Superior temporal gyrus (tissue), 1 donor: ENCODE measurements around the gene SYK.
"Not testable (repeated sequence)": the region's sequence is repeated elsewhere in the genome, so short reads cannot be mapped to it uniquely, and the experiment has no call there.

Source experiments
- DNase-seq: peaks from one replicate; pipeline ENCODE4 v3.0.0-alpha.2; 2016; ENCODE audit errors: extremely low spot score

Gene SYK

DNA sequence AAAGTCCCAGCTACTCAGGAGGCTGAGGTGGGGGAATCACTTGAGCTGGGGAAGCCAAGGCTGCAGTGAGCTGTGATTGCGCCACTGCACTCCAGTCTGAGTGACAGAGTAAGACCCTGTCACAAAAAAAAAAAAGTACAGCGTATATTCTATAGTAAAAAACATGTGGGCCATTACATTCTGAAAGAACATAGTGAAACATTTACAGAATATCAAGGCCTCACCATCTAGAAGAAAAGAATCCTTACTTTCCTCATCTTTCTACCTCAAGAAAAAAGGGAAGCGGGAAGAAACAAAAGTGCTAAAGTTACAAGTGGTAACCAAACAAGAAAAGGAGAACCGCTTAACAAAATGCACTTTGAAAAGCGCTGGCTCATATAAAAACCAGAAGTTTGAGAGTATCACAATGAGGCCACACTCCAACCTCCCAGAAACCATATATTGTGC lies 5.7 kb upstream of the SYK start:
- no peak for DNase-seq

DNA sequence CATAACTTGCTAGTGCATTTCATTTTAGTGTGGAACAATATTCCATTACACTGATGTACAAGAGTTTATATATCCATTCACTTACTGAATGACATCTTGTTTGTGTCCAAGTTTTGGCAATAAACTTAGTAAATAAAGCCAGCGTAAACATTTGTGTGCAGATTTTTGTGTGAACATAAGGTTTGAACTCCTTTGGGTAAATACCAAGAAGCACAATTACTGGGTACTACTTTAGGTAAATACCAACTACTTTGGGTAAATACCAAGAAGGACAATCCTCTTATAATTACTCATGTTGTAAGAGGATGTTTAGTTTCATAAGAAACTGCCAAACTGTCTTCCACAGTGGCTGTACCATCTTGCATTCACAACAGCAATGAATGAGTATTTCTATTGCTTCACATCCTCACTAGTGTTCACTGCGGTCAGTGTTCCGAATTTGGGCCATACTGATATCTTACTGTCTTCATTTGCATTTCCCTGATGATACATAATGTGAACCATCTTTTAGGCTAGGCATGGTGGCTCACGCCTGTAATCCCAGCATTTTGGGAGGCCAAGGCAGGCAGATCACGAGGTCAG lies 2.3 kb upstream of the SYK start:
- DNase-seq: no peak

DNA sequence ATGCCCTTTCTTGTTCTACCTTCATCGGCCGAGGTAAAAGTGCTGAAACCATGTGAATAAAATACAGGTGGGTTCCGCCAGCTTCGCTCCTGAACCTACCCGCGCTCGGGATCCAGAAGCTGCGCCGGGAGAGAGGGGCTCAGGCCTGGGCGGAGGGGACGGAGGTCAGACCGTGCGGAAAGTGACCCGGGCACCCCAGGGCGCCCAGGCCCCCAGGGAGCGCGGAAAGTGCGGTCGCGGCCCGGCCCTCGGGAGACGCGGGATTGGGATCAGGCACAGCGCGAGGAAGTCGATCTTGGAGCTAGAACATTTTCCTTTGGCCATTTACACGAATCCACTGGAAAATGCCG lies 329 bp downstream of the SYK start:
- no peak for DNase-seq

DNA sequence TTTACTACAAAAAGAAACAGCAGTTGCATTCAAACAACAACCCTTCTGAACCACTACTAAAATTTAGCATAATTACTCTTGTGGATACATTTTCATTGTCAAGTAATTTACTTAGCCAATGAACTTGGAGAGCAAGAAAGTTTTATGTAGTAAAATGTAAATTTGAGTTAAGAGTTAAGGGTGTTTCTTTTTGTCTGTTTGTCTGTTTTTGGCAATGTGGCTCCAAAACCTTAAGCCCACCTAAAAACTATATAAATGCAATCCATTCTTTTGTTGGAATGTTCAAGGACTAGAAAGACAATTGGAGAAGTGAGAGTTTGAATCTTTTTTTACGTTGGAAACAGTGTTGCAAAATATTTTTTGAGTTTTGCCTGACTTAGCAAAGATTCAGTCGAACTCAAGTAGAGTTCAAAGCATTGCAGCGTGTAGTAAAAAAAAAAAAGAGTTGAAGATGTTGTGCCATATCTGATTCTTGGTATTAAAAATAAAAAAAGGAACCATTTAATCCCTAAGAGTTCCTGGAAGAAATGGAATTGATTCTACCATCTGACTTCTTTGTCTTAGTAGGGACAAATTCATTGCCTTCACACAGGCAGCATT lies 867 bp downstream of the SYK start:
- DNase-seq: no peak

DNA sequence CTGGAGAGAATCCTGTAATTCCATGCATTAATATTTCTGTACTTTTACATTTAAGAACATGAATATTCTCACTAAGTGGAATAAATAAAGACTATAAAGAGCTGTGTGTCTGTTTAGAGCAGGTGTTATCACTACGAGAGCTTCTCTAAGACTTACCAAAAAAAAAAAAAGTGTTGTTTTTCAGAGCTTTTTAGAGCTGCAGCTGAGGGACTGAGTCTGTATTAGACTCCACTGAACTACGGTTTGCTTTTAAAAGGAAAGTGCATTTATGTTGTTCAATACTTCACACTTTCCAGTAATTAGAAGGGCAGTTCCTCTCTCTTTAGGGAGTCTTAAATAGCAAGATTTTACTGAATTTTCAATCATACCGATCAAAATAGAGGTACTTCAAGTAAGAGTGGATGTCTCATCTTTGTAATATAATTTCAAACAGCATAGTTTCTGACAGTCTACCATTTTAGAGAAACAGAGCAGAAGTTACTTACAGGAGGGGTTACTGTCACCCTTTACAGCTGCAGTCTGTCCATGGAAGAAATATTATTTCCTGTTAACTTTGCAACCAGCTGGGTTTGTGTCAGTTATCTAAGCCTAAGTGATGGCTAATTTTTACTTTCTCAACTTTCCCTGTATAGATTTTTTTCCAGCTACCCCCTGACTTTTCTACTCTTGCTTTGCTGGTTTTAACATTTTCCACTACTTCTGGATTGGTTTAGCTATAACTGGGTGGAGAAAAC lies 2.4 kb downstream of the SYK start:
- DNase-seq: no peak

DNA sequence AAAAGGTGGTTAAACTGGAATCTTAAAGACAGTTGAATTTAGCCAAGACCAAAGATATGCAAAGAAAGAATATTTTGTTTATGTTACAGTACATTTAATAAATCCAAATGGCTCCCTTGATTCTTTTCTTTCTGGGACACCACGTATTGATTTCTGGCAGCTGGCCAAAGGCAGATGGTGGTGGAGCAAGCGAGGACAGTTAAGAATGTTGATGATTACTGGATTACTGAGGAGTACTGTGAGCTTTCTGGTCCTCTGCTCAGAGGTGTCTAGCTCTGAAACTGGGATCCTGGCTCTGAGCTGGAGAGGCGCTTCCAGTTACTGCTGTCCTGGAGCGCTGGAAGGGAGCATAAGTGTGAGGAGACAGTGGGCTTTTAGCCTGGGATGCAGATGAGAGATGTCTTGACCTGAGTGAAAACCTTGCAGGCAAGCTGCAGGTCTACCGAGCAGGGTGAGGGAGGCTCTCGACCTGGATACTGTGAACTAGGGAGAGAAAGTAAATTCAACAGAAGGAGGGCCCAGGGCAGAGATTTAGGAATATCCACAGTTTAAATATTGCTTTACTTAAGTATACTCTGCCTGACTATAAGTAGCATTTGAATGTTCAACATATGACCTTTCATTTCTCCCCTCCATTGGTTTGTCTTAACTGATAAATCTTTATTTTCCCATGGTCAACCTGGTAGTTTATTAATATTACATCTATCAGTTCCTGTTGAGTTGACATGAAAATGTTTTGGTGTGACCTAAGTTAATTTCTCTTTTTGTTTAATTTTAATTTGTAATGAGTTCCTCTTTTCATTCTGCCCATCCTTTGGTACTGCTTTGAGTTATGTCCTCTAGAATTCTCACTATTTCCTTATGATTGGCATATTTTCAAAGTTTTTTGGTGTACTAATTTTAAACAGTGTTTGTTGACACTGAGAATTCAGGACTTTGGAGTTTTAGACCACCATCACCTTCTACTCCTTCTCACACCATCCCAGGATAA lies 3.7 kb downstream of the SYK start:
- no peak for DNase-seq

DNA sequence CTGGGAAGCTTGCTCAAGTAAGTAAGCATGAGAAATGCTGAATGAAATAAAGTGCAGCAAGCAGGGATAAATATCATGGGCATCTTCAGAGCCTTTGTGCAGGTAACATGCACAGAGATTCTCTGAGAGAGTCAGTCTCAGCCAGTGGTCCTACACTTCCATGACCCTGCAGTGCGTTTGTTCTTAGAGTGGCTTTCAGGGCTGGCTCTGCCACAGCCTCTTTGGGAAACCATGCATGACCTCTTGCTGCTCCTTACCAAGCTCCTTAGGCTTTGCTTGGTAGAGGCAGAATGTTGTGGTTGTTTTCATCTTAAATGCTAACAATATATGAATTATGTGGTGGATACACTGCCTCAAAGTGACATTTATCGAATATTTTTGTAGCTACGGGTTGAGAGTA lies 5.4 kb downstream of the SYK start:
- DNase-seq: no peak

DNA sequence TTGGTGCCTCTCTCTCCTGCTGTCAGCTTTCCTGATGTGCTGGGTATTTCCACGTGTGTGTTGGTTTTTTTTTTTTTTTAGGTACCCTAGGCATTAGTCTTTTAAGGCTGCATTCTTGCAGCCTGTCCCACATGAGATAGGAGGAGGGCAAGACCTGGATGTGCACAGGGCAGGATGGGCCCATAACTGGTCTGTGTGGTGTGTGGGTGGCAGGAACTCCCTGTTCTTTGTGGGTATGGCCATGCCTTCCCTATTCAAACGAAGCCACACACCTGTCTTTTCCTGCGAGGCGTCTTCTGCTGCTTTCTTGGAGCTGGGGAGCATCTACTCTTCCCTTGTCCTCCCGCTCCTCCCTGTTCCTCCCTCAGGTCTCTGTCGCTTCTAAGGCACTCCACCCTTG lies 6.8 kb downstream of the SYK start:
- no peak for DNase-seq

DNA sequence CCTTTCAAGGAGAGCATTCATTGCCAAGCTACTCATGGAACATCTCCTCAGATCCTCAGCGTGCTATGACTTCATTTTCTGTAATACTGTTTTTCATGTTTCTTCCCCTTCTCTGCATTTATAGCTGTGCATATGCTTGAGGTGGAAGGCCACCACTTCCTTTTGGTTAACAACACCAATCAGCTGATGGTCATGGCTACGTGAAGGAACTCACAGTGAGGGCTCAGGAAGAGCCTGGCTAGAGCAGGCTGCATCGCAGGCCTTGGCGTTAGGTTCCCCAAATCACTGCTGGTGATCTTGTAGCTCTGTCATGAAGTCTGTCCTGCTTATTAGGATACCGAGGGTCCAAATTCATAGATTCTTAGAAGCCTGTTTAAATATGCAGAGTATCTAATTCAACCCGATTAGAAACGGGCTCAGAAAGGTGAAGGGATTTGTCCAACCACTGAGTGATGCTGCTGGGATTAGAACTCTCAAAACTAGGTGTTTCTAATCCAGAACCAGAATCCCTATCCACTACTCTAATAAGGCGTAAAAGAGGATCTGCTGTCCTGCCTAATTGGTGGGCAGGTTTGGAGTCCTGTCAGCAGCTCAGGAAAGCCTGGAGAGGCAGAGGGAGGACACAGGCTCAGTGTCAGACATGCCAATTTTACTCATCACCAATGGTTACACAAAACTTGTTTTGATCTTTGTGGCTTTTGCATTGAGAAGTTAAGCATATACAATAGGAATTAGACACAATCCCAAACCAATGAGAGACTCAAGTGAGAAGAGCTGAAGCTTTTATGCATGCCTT lies 7.5 kb downstream of the SYK start:
- no peak for DNase-seq

DNA sequence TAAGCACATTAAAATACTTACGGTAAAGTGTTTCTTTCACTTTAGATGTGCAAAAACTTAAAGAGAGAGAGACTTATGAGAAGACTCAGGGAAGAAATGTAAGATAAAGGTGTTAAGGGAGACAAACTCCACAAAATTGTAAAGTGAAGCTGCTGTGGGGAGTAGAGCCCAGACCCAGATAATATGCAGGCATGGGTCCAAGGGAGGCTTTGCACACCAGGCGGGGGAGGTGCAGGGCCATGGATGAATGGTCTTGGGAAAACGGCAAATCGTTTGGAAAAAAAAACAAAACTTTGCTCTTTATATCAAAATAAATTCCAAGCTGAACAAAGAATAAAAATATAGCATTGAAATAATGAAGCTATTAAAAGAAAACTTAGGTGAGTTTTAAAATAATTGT lies 9.1 kb downstream of the SYK start:
- no peak for DNase-seq

DNA sequence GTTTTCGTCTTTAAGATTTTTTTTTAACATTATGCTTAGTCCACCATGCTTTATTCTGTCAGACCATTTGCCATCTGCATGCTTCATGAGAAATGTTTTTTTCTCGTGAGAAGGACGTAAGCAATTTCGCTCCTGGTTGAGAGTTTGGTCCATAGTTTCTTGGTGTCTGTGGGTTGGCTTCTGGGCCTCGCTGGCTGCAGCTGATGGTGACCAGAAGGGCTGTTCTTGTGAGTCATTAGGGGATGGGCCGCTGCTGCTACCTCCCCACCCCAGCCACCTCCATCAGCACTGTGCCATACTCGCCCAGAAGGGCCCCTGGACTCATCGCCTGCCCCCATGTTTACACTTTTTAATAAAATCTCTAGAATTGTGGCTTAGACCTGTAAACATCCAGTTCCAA lies 11.4 kb downstream of the SYK start:
- DNase-seq: no peak

DNA sequence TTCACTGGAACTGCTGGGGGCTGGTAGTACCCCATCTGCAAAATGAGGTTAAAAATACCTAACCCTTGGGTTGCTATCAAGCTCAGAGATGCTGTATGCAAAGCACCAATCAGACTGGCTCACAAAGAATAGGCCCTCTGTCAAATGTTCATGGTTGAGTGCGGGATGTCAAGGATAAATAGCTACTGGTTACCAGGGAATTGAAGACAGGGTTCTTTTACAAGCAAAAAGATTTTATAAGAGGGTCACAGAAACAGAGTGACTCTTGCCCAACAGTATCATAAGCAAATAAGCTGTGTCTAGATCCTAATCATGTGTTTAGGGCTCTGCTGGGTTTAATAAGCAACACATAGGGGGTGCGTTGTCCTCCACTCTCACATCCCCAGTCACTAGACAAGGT lies 11.9 kb downstream of the SYK start:
- DNase-seq: no peak

DNA sequence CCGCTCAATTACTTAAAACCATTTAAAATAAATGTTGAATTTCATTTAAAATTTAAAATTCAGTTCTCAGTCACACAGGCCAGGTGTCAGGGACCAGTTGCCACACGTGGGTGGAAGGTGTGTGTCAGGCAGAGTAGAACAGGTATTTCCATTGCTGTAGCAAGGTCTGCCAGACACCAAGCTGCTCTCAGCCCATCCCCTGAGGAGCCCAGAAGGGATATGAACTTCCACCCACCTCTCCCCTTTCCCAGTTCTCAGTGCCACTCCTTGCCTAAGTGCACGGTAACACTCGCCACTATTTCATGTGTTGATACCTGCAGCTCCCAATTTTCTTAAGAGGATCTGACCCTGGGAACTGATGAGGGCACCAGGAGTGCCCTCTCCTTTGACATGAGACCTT lies 12.7 kb downstream of the SYK start:
- DNase-seq: no peak

DNA sequence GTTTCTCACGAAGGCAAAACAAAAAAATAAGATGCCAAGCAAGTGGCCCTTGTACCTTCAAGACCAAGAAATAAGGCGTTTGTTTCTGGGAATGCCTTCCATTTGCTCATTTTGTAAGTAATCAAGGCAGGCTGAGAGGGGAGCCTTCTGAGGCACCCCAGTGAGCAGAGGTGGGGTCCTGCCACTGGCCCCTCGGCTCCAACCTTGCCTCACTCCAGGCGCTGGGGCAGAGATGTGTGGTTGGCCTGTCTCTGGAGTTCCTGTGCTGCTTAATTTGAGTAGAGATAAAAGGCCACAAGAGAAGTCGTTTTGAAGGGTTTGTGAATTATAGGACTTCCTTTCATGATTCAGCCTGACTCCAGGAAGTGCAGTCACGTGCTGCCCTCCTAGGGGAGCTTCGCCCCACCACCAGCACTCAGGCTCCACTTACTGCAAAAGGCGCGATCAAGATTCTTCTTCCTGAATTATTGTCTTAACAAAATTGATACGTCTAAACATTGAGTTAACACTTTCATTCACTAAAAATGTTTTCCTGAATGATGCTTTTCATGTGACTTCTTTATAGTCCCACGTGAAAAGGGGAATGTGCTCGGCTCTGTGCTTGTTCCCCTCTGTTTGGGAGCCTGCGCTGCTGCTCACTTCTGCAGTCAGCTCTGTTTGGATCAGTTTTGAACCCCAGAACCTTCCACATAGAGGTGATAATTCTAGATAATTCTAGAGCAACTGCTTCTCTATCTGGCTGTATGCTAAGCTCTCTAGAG lies 13.7 kb downstream of the SYK start:
- DNase-seq: no peak

DNA sequence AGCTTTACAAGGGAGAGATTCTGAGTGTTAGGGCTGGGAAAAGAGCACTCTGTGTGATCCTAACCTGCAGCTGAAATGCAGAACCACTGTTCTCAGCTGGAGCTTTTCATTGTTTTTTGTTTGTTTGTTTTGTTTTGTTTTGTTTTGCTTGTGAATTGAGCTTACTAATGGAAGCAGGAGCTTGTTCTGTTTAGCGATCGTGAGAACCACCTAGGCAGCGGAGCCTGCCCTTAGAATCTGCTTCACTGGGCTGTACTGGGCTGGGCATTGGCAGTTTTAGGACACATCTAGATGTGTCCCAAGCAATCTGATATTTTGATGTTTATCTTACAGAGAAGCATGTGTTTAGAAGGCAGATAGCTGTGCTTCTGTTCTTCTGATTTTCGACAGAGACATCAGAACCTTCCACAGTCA lies 14.3 kb downstream of the SYK start:
- no peak for DNase-seq

DNA sequence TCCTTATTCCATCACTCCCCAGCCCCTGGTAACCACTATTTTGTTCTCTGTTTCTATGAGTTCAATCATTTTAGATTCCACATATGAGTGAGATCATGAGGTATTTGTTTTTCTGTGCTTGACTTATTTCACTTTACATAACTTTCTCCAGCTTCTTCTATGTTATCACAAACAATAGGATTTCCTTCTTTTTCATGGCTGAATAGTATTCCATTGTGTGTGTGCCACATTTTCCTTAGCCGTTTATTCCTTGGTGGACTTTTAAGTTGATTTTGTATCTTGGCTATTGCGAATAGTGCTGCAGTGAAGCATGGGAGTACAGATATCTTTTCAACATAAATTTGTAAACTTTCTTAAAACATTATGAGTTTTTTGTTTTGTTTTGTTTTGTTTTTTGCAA lies 15.1 kb downstream of the SYK start:
- DNase-seq: no peak

DNA sequence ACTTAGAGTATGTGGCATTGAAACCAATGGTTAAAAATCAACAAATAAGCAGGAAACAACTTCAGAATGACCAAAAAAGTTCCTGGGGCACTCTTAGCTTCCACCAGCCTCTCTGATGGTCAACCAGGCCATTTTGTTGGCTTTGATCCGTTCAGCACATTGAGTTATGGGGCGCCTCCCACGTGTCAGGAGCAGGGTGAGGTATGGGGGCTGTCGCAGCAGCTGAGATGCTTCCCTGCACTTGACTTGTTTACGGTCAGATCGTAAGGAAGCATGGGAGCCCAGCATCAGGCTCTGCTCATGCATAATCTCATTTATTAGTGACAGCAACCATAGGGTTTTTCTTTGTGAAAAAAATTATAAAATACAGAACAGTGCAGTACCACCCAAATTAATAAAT lies 16.7 kb downstream of the SYK start:
- DNase-seq: no peak

DNA sequence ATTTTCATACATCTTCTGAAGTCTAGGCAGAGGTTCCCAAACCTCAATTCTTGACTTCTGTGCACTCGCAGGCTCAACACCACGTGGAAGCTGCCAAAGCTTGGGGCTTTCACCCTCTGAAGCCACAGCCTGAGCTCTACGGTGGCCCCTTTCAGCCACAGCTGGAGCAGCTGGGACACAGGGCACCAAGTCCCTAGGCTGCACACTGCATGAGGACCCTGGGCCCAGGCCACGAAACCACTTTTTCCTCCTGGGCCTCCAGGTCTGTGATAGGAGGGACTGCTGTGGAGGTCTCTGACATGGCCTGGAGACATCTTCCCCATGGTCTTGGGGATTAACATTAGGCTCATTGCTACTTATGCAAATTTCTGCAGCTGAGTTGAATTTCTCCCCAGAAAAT lies 18.8 kb downstream of the SYK start:
- not testable (repeated sequence) for DNase-seq

DNA sequence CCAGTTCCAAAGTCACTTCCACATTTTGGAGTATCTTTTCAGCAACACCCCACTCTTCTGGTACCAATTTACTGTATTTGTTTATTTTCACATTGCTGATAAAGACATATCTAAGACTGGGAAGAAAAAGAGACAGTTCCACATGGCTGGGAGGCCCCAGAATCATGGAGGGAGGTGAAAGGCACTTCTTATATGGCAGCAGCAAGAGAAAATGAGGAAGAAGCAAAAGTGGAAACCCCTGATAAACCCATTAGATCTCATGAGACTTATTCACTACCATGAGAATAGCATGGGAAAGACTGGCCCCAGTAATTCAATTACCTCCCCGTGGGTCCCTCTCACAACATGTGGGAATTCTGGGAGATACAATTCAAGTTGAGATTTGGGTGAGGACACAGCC lies 19.6 kb downstream of the SYK start:
- not testable (repeated sequence) for DNase-seq

DNA sequence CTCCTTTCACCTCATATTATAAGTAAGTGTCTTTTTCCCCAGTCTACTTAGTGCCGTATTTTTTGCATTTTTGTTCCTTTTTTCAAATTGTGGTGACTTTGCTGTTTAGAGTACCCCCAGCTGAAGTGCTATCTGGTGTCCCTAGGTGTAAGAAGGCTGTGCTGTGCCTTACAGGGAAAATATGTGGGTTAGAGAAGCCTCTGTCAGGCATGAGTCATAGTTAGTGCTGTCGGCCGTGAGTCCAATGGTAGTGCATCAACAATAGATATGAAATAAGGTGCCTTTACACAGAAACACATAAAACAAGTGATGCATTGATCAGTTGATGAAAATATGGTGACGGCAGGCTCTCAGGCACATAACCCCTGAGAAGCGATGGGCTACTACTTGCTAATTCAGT lies 20.1 kb downstream of the SYK start:
- no peak for DNase-seq

DNA sequence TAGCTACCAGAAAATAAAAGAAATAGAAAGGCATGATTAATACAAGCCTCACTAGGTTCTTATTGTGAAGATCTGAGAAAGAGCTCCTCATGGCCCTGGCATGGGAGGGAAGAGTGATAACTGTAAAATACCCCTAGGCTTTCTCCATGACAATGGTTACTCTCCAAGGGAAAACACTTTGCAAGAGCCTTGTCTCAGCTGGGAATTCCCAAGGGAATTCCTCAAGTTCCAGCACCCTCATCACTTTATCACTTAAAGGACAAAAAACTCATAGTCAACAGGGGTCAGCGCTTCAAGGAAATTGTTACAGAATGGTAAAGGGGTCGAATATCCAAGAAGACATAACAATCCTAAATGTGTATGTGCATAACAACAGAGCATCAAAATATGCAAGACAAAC lies 21.2 kb downstream of the SYK start:
- DNase-seq: no peak
